Measurements from ENCODE around the gene HOXB8.

The HOXB8 gene

GRCh38 chr17:48565925-48566710 is 49.0 kb downstream of the HOXB8 start:
- no peak overlapping the region for H3K27ac ChIP-seq (ENCODE audit: low read length)
- no peak for TF ChIP-seq EZH2phosphoT487 (IDR thresholded peaks at IDR 0.05; ENCODE audit: low read length)
- TF ChIP-seq, protein P1, sequence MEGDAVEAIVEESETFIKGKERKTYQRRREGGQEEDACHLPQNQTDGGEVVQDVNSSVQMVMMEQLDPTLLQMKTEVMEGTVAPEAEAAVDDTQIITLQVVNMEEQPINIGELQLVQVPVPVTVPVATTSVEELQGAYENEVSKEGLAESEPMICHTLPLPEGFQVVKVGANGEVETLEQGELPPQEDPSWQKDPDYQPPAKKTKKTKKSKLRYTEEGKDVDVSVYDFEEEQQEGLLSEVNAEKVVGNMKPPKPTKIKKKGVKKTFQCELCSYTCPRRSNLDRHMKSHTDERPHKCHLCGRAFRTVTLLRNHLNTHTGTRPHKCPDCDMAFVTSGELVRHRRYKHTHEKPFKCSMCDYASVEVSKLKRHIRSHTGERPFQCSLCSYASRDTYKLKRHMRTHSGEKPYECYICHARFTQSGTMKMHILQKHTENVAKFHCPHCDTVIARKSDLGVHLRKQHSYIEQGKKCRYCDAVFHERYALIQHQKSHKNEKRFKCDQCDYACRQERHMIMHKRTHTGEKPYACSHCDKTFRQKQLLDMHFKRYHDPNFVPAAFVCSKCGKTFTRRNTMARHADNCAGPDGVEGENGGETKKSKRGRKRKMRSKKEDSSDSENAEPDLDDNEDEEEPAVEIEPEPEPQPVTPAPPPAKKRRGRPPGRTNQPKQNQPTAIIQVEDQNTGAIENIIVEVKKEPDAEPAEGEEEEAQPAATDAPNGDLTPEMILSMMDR (IDR thresholded peaks at IDR 0.05; ENCODE audit: low read length): no peak
- no peak for TF ChIP-seq EZH2 (optimal IDR thresholded peaks at IDR 0.05; ENCODE audit: low read depth, low read length)
- H3K79me2 ChIP-seq (ENCODE audit: low read length): 0 out of 2 replicates have a peak, but pooled peaks cover 3% of the 10 kb centered on the region
- no peak for DNase-seq
- no peaks in the 10 kb centered on the region for H3K36me3 ChIP-seq (replicated peaks; ENCODE audit: insufficient read depth, low read length)
- H3K9ac ChIP-seq (ENCODE audit: low read length): no peak overlapping the region
- no peak overlapping the region for H3K4me3 ChIP-seq (ENCODE audit: low read length)
- H2AFZ ChIP-seq (ENCODE audit: low read length): no peak overlapping the region
- H3K9me2 ChIP-seq (replicated peaks; ENCODE audit: insufficient read depth, low read length): no peaks in the 10 kb centered on the region
- no peaks in the 10 kb centered on the region for H3K27me3 ChIP-seq (replicated peaks; ENCODE audit: insufficient read depth, low read length)
- no peaks in the 10 kb centered on the region for H3F3A ChIP-seq (ENCODE audit: insufficient read depth, low read length)
- H3K4me2 ChIP-seq (ENCODE audit: low read depth, low read length): no peak overlapping the region
- H4K20me1 ChIP-seq (ENCODE audit: insufficient read depth, low read length): no peaks in the 10 kb centered on the region
- no peaks in the 10 kb centered on the region for H3K9me3 ChIP-seq (replicated peaks; ENCODE audit: insufficient read depth, low read length)
- H3K4me1 ChIP-seq (ENCODE audit: low read length): no peaks in the 10 kb centered on the region

DNA sequence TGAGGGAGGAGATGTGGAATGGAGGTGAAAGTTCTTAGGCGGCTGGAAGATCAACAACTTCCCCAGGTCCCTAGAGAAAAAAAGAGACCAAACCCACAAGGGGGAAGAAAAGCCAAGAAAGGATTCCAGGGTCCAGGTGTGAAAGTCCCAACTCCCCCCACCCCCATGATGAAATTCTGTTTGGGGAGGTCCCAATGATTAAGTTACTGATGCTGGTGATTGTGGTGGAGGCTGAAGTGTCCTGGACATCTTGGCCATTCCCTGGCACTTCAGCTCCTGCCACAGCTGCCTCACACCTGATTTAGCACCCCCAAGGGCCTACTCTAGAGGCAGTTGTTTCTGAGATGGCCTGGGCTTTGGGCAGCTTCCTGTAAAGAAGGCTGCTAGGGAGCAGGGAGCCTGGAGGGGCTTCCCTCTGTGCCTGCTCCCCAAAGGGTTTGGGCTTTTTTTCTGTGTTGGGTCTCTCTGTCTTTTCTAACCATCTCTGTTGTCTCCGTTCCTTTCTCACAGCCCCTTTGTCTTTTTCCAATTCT is 50.0 kb downstream of the HOXB8 start:
- H3F3A ChIP-seq (ENCODE audit: insufficient read depth, low read length): no peaks in the 10 kb centered on the region
- TF ChIP-seq EZH2phosphoT487 (IDR thresholded peaks at IDR 0.05; ENCODE audit: low read length) (no peak), EZH2 (optimal IDR thresholded peaks at IDR 0.05; ENCODE audit: low read depth, low read length) (no peak)
- TF ChIP-seq, protein P1 (IDR thresholded peaks at IDR 0.05; ENCODE audit: low read length): no peak
- no peaks in the 10 kb centered on the region for H3K4me1 ChIP-seq (ENCODE audit: low read length)
- no peak overlapping the region for H2AFZ ChIP-seq (ENCODE audit: low read length)
- H3K9me3 ChIP-seq (replicated peaks; ENCODE audit: insufficient read depth, low read length): no peaks in the 10 kb centered on the region
- no peaks in the 10 kb centered on the region for H4K20me1 ChIP-seq (ENCODE audit: insufficient read depth, low read length)
- H3K9ac ChIP-seq (ENCODE audit: low read length): no peak overlapping the region
- no peaks in the 10 kb centered on the region for H3K36me3 ChIP-seq (replicated peaks; ENCODE audit: insufficient read depth, low read length)
- no peak overlapping the region for H3K4me3 ChIP-seq (ENCODE audit: low read length)
- H3K9me2 ChIP-seq (replicated peaks; ENCODE audit: insufficient read depth, low read length): no peaks in the 10 kb centered on the region
- H3K4me2 ChIP-seq (ENCODE audit: low read depth, low read length): no peak overlapping the region
- no peak overlapping the region for H3K27ac ChIP-seq (ENCODE audit: low read length)
- DNase-seq: no peak
- H3K27me3 ChIP-seq (replicated peaks; ENCODE audit: insufficient read depth, low read length): no peaks in the 10 kb centered on the region
- H3K79me2 ChIP-seq (ENCODE audit: low read length): 0 out of 2 replicates have a peak, but pooled peaks cover 3% of the 10 kb centered on the region

DNA sequence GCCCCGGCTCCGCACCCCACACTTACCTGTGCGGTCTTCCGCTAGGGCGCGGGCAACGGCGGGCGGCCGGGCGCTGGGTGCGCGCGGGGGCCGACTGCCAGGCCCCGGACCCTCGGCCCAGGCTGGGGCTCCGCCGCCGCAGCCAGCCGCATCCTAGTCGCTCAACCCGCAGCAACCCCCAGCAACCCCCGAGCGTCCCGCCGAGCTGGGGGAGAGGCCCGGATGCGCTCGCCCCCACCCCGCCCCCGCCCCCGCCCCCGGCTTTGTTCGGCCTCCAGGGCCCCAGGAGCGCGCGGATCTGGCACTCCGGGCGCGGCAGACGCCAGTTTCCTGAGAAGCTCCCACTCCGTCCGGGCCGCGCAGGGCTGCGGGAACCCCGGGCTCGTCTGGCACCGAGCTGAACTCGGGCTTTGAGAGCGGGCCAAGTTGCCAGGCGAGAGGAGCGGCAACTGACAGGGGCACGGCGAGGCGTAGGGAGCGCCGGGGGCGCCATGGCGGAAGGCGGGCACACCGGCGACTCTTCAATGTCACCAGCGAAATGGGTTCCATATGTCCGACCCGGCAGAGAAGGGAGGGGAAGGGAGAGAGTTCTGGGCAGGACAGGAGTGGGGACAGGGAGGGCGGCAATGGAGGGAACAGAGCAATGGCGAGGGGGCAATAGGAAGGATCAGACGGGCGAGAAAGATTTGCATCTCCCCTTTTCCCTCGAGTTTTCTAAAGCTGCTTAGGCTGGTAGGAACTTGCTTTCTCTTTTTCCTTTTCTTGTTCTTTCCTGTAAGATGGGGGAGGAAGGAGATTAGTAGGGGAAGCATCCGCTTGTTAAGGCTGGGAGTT is 50.7 kb downstream of the HOXB8 start:
- TF ChIP-seq EZH2phosphoT487 (IDR thresholded peaks at IDR 0.05; ENCODE audit: low read length): no peak
- no peak for TF ChIP-seq EZH2 (optimal IDR thresholded peaks at IDR 0.05; ENCODE audit: low read depth, low read length)
- TF ChIP-seq, protein P1 (IDR thresholded peaks at IDR 0.05; ENCODE audit: low read length): no peak
- DNase-seq: no peak
- no peaks in the 10 kb centered on the region for H3K36me3 ChIP-seq (replicated peaks; ENCODE audit: insufficient read depth, low read length)
- H3F3A ChIP-seq (ENCODE audit: insufficient read depth, low read length): no peaks in the 10 kb centered on the region
- H2AFZ ChIP-seq (ENCODE audit: low read length): no peak overlapping the region
- H3K9me2 ChIP-seq (replicated peaks; ENCODE audit: insufficient read depth, low read length): no peaks in the 10 kb centered on the region
- H3K79me2 ChIP-seq (ENCODE audit: low read length): 0 out of 2 replicates have a peak, but pooled peaks cover 3% of the 10 kb centered on the region
- H3K27me3 ChIP-seq (replicated peaks; ENCODE audit: insufficient read depth, low read length): no peaks in the 10 kb centered on the region
- H3K9me3 ChIP-seq (replicated peaks; ENCODE audit: insufficient read depth, low read length): no peaks in the 10 kb centered on the region
- H4K20me1 ChIP-seq (ENCODE audit: insufficient read depth, low read length): no peaks in the 10 kb centered on the region
- H3K27ac ChIP-seq (ENCODE audit: low read length): no peak overlapping the region
- H3K4me3 ChIP-seq (ENCODE audit: low read length): no peak overlapping the region
- H3K4me1 ChIP-seq (ENCODE audit: low read length): no peaks in the 10 kb centered on the region
- no peak overlapping the region for H3K4me2 ChIP-seq (ENCODE audit: low read depth, low read length)
- no peak overlapping the region for H3K9ac ChIP-seq (ENCODE audit: low read length)
